Left renal cortex interstitium (tissue), 4 donors: ENCODE measurements around the gene SETD5. TPM values are rescaled to one million over a fixed set of nuclear protein-coding genes. Genes with fewer than 3 reads are reported as not detected.
"Not testable (repeated sequence)": the region's sequence is repeated elsewhere in the genome, so short reads cannot be mapped to it uniquely, and the experiment has no call there.

Experiments used
- DNase-seq, 4 donors: peaks; one replicate each; pipeline ENCODE4 v3.0.0-alpha.2; 2013; ENCODE audit warnings: low read depth in 4 of 4, low spot score in 2 of 4, missing footprints in 1 of 4
- polyA plus RNA-seq, 4 donors: library from polyadenylated mRNA; unstranded; fragments of 120-200 nt; gene quantifications; one replicate each; pipeline ENCODE4 v1.2.1, GENCODE V29; 2013; ENCODE audit not compliant: insufficient read length in 4 of 4

Gene SETD5
- polyA plus RNA-seq, 4 donors, result 83.0 to 166 (median 129) TPM

DNA sequence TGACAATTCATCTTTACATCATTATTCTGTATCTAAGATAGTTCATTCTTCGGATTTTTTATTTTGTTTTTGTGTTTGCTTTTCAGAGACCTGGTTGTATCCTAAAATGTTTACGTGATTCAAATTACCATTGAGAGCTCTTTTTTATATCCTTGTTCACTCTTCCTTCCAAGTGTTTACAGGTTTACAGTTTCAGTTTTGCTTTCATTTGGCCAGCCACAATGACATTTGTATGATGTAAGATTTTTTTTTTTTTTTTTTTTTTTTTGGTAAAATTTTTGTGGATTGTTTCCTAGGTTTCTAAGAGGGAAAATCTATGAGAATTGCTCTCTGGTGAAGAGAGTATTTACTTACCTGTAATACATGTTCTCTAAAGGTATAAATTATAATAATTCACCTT is 55.0 kb downstream of the SETD5 start:
- no peak for DNase-seq

DNA sequence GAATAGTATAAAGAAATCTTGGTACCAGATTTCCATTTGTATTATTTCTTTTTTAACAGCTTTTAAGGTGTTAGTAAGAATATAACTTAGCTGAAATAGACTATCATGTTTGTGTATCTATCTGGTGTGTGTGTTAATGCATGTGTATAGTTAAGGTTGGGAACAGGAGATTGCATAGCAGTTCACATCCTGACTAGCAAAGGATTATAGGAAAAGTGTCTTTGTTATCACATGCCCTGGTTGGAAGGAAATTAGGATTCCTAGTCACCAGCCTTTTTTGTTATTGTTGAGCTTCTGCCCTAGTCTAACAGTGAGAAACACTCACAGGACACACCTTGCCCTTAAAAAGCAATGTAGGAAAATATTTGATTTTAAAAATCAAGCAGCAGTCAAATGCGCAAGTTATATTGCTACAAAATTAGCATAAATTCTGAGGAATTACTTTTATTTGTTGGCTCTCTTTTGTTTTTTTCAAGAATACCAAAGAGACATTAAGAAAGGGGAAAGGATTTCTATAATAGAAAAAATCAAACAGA is 58.2 kb downstream of the SETD5 start:
- no peak for DNase-seq

DNA sequence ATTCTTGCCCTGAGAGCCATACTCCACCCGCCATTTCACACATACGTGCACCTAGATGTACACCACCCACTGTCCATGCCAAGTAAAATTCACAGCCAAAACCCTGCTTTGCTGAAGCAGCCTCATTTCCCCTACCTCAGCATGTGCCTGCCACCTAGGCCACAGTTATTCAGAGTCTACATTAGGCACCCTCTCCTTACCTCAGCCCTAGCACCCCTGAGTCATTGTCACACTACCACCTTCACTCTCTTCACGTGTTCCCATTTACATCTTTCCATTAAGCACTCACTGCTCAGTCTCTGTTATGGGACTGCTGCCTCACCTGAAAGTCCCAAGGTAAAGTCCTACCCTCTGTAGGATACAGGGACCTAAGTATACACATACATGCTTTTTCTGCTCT is 70.0 kb downstream of the SETD5 start:
- no peak for DNase-seq

DNA sequence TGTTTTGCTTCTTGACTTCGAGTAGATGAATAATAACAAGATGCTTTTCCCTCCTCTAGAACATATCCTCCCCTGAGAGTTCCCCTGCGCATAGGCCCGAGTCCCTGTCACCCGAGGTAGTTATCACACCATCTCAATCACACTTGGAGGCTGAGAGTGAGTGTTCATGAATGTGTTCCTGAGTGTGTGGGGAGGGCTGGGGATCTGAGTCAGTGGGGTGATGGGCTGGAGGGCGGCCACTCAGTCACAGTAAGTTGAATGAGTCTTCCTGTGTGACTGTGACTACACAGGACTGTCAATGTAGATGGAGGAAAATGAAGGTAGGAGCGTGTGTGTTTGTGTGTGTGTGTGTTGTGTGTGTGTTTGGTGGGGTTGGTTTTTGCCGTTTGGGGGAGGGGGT is 71.0 kb downstream of the SETD5 start:
- DNase-seq, result no peak

DNA sequence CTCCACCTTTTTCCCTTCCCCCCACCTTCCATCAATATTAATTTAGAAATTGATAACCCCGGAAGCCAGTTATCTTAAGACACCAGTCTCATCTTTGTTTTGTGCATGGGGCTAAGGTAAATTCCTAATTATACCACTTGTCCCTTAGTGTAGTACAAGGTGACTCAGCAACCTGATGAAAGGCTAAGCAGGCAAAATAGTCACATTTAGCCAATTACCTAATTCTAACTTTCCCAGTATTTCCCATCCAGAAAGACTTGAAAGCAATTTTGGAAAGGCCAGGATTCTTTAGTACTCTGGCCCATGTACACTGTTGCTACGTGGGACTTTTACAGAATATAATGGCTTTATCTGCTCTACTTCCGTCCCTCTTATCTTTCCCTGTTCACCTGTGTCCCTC is 72.6 kb downstream of the SETD5 start:
- DNase-seq, result no peak

DNA sequence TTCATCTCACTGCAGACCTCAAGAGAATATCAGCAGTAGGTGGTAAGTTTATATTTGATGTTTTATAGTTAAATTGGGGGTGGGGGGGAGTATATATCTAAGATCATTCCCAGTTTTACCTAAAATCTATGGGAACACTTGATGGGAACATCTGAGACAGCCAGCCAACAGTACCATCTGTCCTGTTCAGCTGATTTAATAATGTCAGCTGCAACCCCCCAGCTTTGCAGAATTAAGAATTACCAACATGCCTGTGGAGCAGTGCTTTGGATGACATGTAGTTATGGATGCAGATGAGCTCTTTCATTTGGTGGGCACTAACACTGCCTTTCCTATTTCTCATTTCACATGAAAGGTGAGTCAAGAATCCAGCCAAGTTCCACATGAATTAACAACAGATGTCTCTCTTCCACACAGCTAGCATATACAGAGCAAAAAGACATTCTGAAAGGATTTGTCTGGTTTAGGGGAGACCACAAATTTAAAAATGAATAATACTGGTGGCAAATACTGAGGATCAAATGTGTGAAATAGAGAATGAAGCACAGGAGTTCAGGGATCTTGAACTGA is 76.2 kb downstream of the SETD5 start:
- no peak for DNase-seq

DNA sequence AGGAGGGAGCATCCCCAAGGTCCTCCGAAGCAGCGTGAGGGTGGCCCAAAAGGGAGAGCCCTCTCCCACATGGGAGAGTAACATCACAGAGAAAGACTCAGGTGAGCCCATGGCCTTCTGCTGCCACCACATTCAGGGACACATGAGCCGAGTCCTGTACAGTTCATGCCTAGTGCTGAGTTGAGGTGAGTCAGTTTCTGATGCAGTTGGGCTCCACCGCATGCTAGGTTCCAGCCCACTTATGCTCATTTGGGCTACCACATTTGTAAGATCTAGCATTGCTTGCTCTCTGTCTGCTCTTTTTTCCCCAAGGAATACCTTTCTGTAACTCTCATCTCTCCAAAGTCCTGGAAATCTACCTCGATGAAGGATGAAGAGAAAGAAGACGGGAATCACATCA is 77.1 kb downstream of the SETD5 start:
- DNase-seq, result no peak

DNA sequence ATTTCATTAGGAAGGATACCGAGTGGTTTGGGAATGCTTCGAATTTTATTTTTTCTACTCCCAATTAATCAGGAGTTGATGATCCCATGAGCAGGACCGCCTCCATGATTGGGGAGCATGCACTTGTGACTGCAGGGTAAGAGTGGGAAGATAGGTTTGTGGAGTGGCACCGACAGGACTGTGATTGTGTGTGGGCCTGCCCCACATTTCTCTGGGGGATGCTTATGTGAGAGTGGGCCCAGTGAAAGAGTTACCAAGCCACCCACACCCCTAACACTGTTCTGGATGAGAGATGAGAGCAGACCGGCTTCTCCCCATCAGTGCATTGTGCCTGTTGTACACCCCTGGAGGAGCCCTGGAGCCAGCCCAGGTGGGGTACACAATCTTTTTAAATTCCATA is 79.5 kb downstream of the SETD5 start:
- DNase-seq, result no peak

DNA sequence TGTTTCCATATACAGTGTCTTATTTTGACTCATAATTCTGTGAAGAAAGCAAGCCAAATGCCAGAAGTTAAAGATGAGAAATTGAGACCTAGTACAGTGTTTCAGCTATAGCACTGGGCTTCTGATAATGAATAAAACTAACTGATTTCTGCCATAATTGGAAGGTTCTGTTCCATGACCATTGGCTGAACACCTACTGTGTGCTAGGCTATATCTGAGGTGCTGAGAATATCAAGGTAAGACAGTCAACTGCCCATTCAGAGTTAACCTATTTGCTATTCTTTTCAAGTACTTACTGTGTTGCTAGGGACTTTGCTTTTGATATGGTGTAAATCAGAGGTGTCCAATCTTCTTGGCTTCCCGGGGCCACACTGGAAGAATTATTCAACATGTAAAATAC is 82.8 kb downstream of the SETD5 start:
- no peak for DNase-seq

DNA sequence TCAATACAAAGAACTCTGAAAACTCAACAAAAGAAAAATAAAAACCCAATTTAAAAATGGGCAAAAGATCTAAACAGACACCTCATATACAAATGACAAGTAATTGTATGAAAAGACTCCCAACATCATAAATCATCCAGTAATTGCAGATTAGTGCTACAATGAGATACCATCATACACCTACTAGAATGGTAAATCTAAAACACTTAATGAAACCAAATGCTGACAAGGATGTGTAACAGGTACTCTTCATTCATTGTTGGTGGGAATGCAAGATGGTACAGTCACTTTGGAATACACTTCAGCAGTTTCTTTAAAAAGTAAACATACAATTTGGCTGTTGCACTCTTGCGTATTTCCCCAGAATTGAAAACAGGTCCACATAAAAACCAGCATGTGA is 87.8 kb downstream of the SETD5 start:
- DNase-seq, result no peak

DNA sequence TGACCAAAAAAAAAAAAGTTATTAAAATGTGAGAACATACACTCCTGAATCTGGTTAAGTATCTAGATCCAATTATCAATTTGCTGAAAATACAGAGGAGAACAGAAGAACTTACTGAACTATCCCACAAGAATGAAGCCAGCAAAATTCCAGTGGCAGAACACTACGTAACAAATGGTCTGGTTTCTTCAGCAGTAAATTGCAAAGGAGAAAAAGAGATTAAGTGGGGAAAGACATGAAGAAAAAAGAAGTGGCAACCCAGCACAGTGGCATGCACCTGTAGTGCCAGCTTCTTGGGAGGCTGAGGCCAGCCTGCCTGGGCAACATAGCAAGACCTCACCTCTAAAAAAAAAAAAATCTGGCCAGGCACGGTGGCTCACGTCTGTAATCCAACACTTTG is 94.1 kb downstream of the SETD5 start:
- DNase-seq, result no peak

DNA sequence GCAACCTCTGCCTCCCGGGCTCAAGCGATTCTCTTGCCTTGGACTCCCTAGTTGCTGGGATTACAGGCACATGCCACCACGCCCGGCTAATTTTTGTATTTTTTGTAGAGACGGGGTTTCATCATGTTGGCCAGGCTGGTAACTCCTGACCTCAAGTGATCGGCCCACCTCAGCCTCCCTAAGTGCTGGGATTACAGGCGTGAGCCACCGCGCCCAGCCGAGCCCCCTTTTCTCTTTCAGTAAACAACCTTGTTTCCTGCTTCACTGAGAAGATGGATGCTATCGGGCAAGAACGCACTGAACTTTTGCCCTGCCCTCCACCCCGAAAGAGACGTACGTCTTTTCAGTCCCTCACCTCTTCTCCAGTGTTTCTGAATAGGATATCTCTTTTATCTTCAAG is 96.6 kb downstream of the SETD5 start:
- not testable (repeated sequence) for DNase-seq

DNA sequence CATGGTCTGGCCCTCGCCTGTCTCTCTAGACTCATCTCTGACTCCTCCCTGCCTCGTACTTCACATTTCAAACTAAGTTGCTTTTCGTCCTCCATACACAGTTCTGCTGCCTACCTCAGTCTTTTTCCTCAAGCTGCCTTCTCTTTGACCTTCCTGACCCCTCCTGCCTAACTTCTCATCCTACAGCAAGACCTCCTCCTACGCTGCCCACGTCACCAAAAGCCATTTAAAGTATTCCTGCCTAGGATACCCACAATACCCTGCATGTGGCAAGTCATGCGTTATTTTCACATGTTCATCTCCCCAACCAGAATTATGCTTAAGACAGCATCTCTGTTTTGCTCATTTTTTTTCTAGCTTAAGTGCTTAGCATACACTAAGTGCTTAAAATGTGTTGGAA is 99.5 kb downstream of the SETD5 start:
- DNase-seq, result no peak

DNA sequence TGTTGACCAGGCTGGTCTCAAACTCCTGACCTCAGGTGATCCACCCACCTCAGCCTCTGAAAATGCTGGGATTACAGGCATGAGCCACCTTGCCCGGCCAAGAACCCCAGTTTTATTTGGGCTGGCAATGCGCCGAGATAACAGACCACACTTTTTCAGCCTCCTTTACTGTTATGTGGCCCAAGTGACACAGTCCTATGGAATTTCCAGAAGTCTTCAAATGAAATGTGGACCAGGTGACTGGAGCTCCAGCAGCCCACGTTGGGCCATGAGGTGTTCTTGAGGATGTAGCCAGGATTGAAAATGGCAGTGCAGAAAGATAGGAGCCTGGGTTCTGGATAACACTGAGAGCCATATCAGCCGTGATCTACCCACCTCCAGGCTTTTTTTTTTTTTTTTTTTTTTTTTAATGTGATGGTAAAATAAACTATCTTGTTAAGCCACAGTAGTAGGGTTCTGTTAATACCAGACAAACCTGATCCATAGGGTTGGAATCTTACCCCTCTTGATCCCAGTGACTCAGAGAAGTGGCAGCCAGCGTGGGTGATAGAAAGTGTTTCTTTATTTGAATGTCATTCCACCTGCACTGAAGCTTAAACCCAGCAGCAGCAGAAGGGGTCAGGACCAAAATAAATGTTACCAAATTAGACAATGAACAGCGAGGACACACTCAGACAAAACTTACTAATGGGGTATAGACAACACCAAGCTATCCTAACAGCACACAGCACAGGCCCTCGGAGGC is 100.6 kb downstream of the SETD5 start:
- no peak for DNase-seq

DNA sequence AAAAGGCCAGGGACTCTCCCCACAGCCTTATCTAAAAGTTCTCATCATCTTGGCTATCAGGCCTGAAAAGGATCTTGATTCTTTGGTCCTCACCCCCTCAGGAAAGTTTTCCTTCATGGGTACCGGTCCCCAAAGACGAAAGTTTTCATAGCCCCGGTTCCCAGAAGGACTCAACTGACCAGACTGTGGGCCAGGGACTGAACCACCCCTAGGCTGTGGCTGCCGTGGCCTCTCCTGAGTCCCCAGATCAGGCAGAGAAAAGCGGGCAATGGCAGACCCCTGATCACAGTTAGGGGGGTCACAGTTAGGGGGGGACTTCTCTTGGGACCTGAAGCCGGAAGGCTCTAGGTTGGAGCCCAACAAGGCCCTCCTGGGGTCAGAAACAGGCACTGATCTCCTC is 101.4 kb downstream of the SETD5 start:
- DNase-seq, result no peak

DNA sequence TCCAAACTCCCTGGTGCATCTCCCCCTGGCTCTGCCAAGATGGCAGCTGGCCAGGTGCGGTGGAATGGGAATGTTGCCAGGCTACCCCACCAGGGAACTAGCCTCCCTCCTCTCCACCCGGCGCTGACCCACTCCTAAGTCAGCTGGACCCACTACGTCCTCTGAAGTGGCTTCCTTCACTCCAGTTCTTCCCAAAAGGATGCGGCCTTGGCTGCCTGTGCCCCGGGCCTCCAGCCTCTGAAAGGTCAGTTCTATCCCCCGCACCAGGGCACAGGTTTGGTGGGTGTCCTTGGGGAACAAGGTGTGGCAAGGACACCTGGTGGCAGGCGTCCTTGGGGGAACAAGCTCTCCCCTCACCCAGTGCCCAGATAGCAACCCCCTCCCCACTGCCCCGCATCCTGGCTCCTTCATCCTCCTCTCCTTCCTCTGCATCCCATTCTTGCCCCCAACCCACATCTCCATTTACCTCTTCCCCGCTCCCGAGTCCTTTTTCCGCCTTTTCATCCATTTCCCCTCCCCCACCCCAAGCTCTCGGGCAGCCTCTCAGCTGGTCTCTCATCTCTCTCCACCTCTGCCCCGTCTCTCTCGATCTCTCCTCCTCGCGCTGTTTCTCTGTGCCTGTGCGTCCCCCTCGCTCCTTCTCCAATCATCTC is 102.2 kb downstream of the SETD5 start:
- DNase-seq, result no peak

DNA sequence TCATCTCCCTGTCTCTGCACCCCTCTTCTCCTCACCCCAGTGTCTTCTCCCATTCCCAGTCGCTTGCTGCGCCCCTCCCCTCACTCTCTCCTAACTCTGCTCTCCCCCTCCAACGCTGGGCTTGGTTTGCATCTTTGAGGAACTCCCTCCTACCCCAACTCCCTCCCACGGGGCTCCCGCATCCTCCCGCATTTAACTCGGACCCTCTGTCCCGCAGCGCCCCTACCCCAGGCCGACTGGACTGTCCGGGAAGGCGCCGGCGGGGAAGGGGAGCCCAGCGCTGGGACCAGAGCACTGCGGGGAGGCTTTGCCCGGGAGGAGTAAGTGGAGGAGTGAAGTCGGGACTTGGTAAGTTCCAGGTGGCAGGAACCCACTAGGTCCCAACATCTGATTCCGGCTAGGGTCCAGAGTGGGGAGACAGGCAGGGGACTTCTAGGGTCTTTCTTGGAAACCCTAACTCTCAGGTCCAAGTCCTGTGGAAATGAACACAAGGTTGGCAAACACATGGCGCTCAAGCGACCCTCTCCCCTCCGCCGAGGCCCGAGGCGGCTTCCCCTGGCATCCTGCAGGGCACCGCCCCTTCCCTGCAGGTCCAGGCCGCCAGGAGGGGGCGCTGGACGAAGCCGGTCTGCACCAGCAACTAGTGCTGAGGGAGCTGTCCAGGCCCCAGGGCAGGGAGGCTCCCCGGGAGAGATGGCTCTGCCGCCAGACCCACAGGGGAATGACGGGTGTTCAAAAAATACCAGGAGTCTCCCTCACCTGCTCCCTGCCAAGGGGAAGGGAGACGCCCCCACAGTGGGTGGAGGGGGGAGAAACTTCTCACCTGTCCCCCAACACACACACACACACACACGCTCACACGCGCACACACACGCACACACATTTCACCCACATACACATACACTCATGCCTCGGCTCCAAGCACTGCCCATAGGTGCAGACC is 103.0 kb downstream of the SETD5 start:
- DNase-seq, result peak in 3 of 4 donors; percentile 26 to 37 (median 34)

DNA sequence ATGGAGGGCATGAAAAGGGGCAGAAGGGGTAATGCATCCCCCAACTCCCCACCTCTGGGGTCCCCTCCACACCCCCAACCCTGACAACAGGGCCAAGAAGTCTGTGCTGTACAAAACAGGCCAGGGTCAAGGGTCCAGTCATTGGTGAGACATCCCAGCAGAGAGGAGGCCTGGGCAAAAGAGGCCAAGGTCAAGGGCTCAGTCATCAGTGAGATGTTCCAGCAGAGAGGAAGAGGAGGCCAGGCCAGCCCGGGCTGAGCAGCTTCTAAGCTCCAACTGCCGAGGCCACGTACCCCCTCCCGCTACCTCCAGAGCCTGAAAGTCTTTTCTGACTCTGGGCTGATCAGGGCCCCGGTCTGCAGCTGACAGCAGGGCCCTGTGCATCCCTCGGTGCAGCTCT is 103.8 kb downstream of the SETD5 start:
- DNase-seq, result no peak

DNA sequence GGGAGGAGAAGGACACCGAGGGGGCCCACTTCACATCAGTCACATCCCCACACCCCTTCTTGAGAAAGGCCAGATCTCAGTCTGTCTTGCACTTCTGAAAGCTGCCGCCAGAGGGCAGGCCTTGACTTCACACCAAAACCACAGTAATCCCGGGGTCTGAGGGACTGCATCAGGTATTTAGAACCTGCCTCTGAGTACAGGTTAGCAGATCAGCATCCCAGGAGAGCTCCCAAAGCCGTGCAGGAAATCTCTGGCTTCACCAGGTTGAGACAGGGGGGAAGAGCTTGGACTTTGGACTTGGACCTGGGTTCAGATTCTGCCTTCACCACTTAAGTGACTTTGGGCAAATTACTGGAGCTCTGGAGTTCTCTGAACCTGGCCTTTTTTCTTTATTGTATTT is 105.9 kb downstream of the SETD5 start:
- DNase-seq, result peak; percentile 23 to 47 (median 26)
